K562 (cell line): ENCODE results near the gene PDE4D. TPM values are rescaled to one million over a fixed set of nuclear protein-coding genes. Genes with fewer than 3 reads are reported as not detected.

Experiments used
- ATAC-seq: fragments of 200-7000 bp; cut with Tn5 transposase; 3 replicates; pipeline ENCODE4 v1.9.1; 2020; ENCODE audit warnings: moderate library complexity
- BruUV-seq: library from RNA; stranded (reverse); fragments of 400-500 nt; replicated peaks from 2 replicates; lab custom pipeline; 2021; lab: Mats Ljungman, UMichigan
- CTCF ChIA-PET: fragments of 300-600 bp; formaldehyde crosslinking; extraction: SDS; loops from one replicate; lab custom pipeline; 2021; ENCODE audit warnings: low intra/inter-chr PET ratio; lab: Yijun Ruan, JAX
- POLR2A ChIA-PET: fragments of 300-600, 350-650 bp; sonication (Branson Sonifier 250); formaldehyde crosslinking; extraction: SDS; loops from one replicate; lab custom pipeline; 2021; ENCODE audit warnings: antibody characterized with exemption, inconsistent platforms; lab: Yijun Ruan, JAX
- DNase-seq, 4 experiments: peaks; one replicate each; pipeline versions ENCODE4 v3.0.0 to v3.0.0-alpha.2; 2011 to 2018; ENCODE audit warnings: low spot score in 3 of 4, mixed read lengths in 3 of 4; ENCODE audit errors: extremely low read depth in 1 of 4
- FAIRE-seq: peaks from 2 replicates; lab custom pipeline; 2011; peaks lifted over from hg19 to GRCh38; lab: Jason Lieb, UNC
- H2AFZ ChIP-seq: 2 replicates; pipeline ENCODE4 v1.6.0; 2011; ENCODE audit warnings: low read depth, low read length, control low read depth, inconsistent platforms
- H3K27ac ChIP-seq: fragments of 200-600 bp; 3 replicates; pipeline ENCODE4 v1.8.0; 2011; ENCODE audit warnings: low read depth, mild to moderate bottlenecking, control low read depth, inconsistent platforms, low read length, moderate library complexity, mixed read lengths; ENCODE audit errors: extremely low read depth
- H3K27me3 ChIP-seq, 2 experiments: fragments of 300-600 bp in 1 of 2; 2 replicates in 1 of 2; 3 replicates in 1 of 2; pipeline versions ENCODE4 v1.6.0 to v1.8.0; 2011; ENCODE audit warnings: inconsistent platforms in 2 of 2, low read length in 2 of 2, mild to moderate bottlenecking in 1 of 2, mixed read lengths in 1 of 2, moderate library complexity in 1 of 2; ENCODE audit not compliant: control insufficient read depth in 2 of 2, insufficient read depth in 2 of 2
- H3K36me3 ChIP-seq: fragments of 300-600 bp; 3 replicates; pipeline ENCODE4 v1.8.0; 2011; ENCODE audit warnings: mild to moderate bottlenecking, low read length, inconsistent platforms; ENCODE audit not compliant: control insufficient read depth, insufficient read depth
- H3K4me1 ChIP-seq, 2 experiments: fragments of 200-600 bp in 1 of 2; replicated peaks in 1 of 2; 2 replicates in 1 of 2; 3 replicates in 1 of 2; pipeline versions ENCODE4 v1.5.1 to v1.8.0; 2011; ENCODE audit warnings: inconsistent platforms in 2 of 2, low read length in 2 of 2, mild to moderate bottlenecking in 1 of 2, mixed read lengths in 1 of 2, moderate library complexity in 1 of 2; ENCODE audit not compliant: control insufficient read depth in 2 of 2, insufficient read depth in 2 of 2
- H3K4me2 ChIP-seq: 2 replicates; pipeline ENCODE4 v1.6.1; 2011; ENCODE audit warnings: low read length, control low read depth, inconsistent platforms, mixed read lengths; ENCODE audit not compliant: insufficient read depth
- H3K4me3 ChIP-seq: fragments of 200-600 bp; sonication (generic), shearing (Covaris generic); 2 replicates; pipeline ENCODE4 v1.5.1; 2016; ENCODE audit warnings: control low read depth, inconsistent platforms
- H3K79me2 ChIP-seq: fragments of 200-600 bp; 3 replicates; pipeline ENCODE4 v1.8.0; 2011; ENCODE audit warnings: low read length, inconsistent platforms; ENCODE audit not compliant: control insufficient read depth, insufficient read depth
- H3K9ac ChIP-seq, 2 experiments: 2 replicates each; pipeline versions ENCODE4 v1.6.0 to v1.6.1; 2011; ENCODE audit warnings: low read depth in 2 of 2, low read length in 2 of 2, control low read depth in 1 of 2, inconsistent platforms in 1 of 2, mild to moderate bottlenecking in 1 of 2, mixed read lengths in 1 of 2; ENCODE audit not compliant: insufficient read depth in 1 of 2
- H3K9me1 ChIP-seq: one replicate; pipeline ENCODE4 v1.6.0; 2011; ENCODE audit warnings: inconsistent platforms, mild to moderate bottlenecking, low read length, moderate library complexity; ENCODE audit not compliant: control insufficient read depth, insufficient read depth
- H3K9me3 ChIP-seq: replicated peaks from 2 replicates; pipeline ENCODE4 v1.5.1; 2011; ENCODE audit warnings: low read depth, low read length, inconsistent platforms; ENCODE audit not compliant: control insufficient read depth, insufficient read depth
- H4K20me1 ChIP-seq: replicated peaks from 2 replicates; pipeline ENCODE4 v1.6.1; 2011; ENCODE audit warnings: low read length, inconsistent platforms, mixed read lengths; ENCODE audit not compliant: control insufficient read depth, insufficient read depth
- ESRRA ChIP-seq: fragments of 450-650 bp; IDR thresholded peaks from 2 replicates; pipeline ENCODE4 v1.6.1; 2014; ENCODE audit warnings: low read depth, mild to moderate bottlenecking, moderate library complexity, borderline replicate concordance
- HDAC2 ChIP-seq: fragments of 450-650 bp; IDR thresholded peaks from 2 replicates; pipeline ENCODE4 v1.6.1; 2016; ENCODE audit warnings: mild to moderate bottlenecking
- KLF1 ChIP-seq: fragments of 450-650 bp; IDR thresholded peaks from 2 replicates; pipeline ENCODE4 v1.6.1; 2016; ENCODE audit warnings: missing genetic modification characterization, missing compliant biosample characterization
- PTBP1 ChIP-seq: fragments of 200-400 bp; formaldehyde crosslinking; IDR thresholded peaks from 2 replicates; pipeline ENCODE4 v1.6.1; 2017; ENCODE audit warnings: low read depth, low read length
- SIN3B ChIP-seq: fragments of 450-650 bp; IDR thresholded peaks from 2 replicates; pipeline ENCODE4 v1.6.1; 2017; ENCODE audit warnings: low read depth, mild to moderate bottlenecking, moderate library complexity
- ZBTB2 ChIP-seq: fragments of 450-650 bp; IDR thresholded peaks from 2 replicates; pipeline ENCODE4 v1.6.1; 2016; ENCODE audit warnings: antibody characterized with exemption
- ZKSCAN8 ChIP-seq: fragments of 200-800 bp; sonication (Bioruptor generic); IDR thresholded peaks from 2 replicates; pipeline ENCODE4 v1.6.1; 2016; ENCODE audit warnings: missing genetic modification characterization, missing compliant biosample characterization
- WGBS: fragments of 100-300 bp; shearing (Covaris generic); methylation state at CpG from one replicate; pipeline ENCODE4 v1.1.6; 2016; ENCODE audit warnings: low coverage, mixed read lengths; ENCODE audit not compliant: insufficient coverage; ENCODE audit errors: missing lambda C conversion rate; 5-methylcytosine and 5-hydroxymethylcytosine counted together
- in situ Hi-C: fragments of 300-500 bp; cut with MboI; formaldehyde crosslinking; loops from 4 replicates; pipeline ENCODE4 v1.15.0; 2018; ENCODE audit warnings: inconsistent platforms, mixed read lengths
- intact Hi-C: fragments of 100-400 bp; cut with micrococcal nuclease; formaldehyde crosslinking; loops from 2 replicates; pipeline ENCODE4 v1.14.2; 2022
- polyA plus RNA-seq, 8 experiments: library from polyadenylated mRNA; depleted of rRNA in 4 of 8; stranded (reverse) in 5 of 8; unstranded in 3 of 8; fragments of >200 nt; fragmentation: Nextera tagmentation in 2 of 8; fragmentation: Illumina TruSeq in 1 of 8; extraction: Ambion mirVana in 2 of 8; extraction: Trizol in 1 of 8; gene quantifications; 2 replicates each; pipeline versions ENCODE4 v1.2.1 to v1.2.3, GENCODE V29; 2011 to 2014; ENCODE audit warnings: inconsistent platforms in 1 of 8, missing spikeins in 1 of 8
- total RNA-seq, 7 experiments: library from RNA; depleted of rRNA in 6 of 7; stranded (reverse); fragments of >200 nt in 6 of 7; fragmentation: Illumina TruSeq in 2 of 7; extraction: Trizol in 2 of 7; gene quantifications; 2 replicates each; pipeline versions ENCODE4 v1.2.1 to v1.2.3, GENCODE V29; 2011 to 2021; ENCODE audit warnings: low replicate concordance in 1 of 7

Gene PDE4D
- total and polyA plus RNA-seq, 9 of the 15 experiments (the other 6 are each of a cell fraction or from before 2014, with no cell fraction given): 0.04 to 0.46 (median 0.13) TPM

- POLR2A ChIA-PET: interaction anchor here (0.6 kb wide), 1 partner anchor 837 kb away, joined by 3 read pairs; no protein-coding TSS in a partner anchor
- intact Hi-C loops (no loop called here), in situ Hi-C loops (no loop called here)
- no peaks in the 10 kb centered on the region for H4K20me1 ChIP-seq
- H3K9ac ChIP-seq: no peak overlapping the region
- H3K4me1 ChIP-seq: no peaks in the 10 kb centered on the region; a peak in 1 of 5 replicates
- no peak overlapping the region for H3K27ac ChIP-seq
- ATAC-seq: no peak
- H3K27me3 ChIP-seq: no peaks in the 10 kb centered on the region
- no peak overlapping the region for H3K4me2 ChIP-seq
- H3K36me3 ChIP-seq: no peaks in the 10 kb centered on the region
- no peak overlapping the region for H3K4me3 ChIP-seq
- no TSS peak for BruUV-seq
- FAIRE-seq: no peak
- H3K79me2 ChIP-seq: no peaks in the 10 kb centered on the region
- H3K9me3 ChIP-seq: no peaks in the 10 kb centered on the region
- no peaks in the 10 kb centered on the region for H3K9me1 ChIP-seq
- TF ChIP-seq HDAC2 (no peak), SIN3B (no peak), ZBTB2 (no peak), PTBP1 (no peak), ZKSCAN8 (CRISPR knock-in tag) (no peak), KLF1 (tag) (no peak), ESRRA (no peak)
- CTCF ChIA-PET: no interaction called here
- no peak for DNase-seq
- WGBS: 4% methylated on average over 3 of the region's 4 CpGs
- H2AFZ ChIP-seq: no peak overlapping the region
These were observed 961.4 kb downstream of the PDE4D start for GRCh38 chr5:58932057-58932612.
